ENCODE results near the gene ELAC2. TPM values are rescaled to one million over a fixed set of nuclear protein-coding genes. Genes with fewer than 3 reads are reported as not detected.

ELAC2 gene
- total RNA-seq, 1 experiment from 2014 or later = 84.5 TPM

GRCh38 chr17:13001991-13002615, 15.7 kb downstream of the ELAC2 start:
- ChIA-PET POLR2A (interaction anchor here (1.3 kb wide), 1 partner anchor 16 kb away, joined by 3 read pairs; the partner anchor contains the start of gene ELAC2), CTCF (interaction anchor here (1.9 kb wide), 1 partner anchor 660 kb away, joined by 4 read pairs; no protein-coding TSS in a partner anchor), RAD21 (ENCODE audit: low non-redundant PET in 1 of 2, low total read pairs in 2 of 2, uncharacterized antibody in 2 of 2, unreplicated experiment in 2 of 2) (interaction anchor here in 1 of 2 experiments (0.6 kb wide), 1 partner anchor 713 kb away, joined by 3 read pairs; no protein-coding TSS in a partner anchor)
- no peak for TF ChIP-seq EGR1 (IDR thresholded peaks at IDR 0.05; ENCODE audit: low read depth)
- TF ChIP-seq SRF (IDR thresholded peaks at IDR 0.05; ENCODE audit: low read depth) = no peak
- no peak for TF ChIP-seq TCF7L2 (IDR thresholded peaks at IDR 0.05; ENCODE audit: borderline replicate concordance, extremely low read depth, insufficient read depth, insufficient read length)
- TF ChIP-seq CTCF (IDR thresholded peaks at IDR 0.05 in 2 of 3, conservative IDR thresholded peaks at IDR 0.05 in 1 of 3; ENCODE audit: borderline replicate concordance in 1 of 3, insufficient read depth in 1 of 3, low read depth in 2 of 3, low read length in 2 of 3) = no peak
- no peak for TF ChIP-seq SIN3A (IDR thresholded peaks at IDR 0.05; ENCODE audit: low read depth)
- TF ChIP-seq EZH2 (IDR thresholded peaks at IDR 0.05) = no peak
- TF ChIP-seq CBX3 (IDR thresholded peaks at IDR 0.05; ENCODE audit: low read depth) = no peak
- Histone ChIP-seq H3K9me3 (ENCODE audit: control insufficient read depth in 1 of 2, insufficient read depth in 1 of 2, low read depth in 1 of 2, low read length in 2 of 2) (no peaks in the 10 kb centered on the region), H3K4me2 (ENCODE audit: low read length) (no peak overlapping the region), H3K4me3 (replicated peaks in 1 of 2; ENCODE audit: low read depth in 1 of 2, low read length in 2 of 2) (no peak overlapping the region), H3K79me2 (ENCODE audit: insufficient read depth, low read length) (peaks cover 18% of the 10 kb centered on the region; the same call in 1 of the 2 replicates), H2AFZ (ENCODE audit: low read depth, low read length, poor library complexity, severe bottlenecking) (no peak overlapping the region), H3K9ac (ENCODE audit: low read length) (no peak overlapping the region), H3K27ac (ENCODE audit: low read depth, low read length) (no peak overlapping the region), H3K36me3 (ENCODE audit: control insufficient read depth in 1 of 2, insufficient read depth in 2 of 2, low read length in 2 of 2) (peaks cover 69 to 71% of the 10 kb centered on the region in 2 experiments), H4K20me1 (ENCODE audit: insufficient read depth) (peaks cover 5% of the 10 kb centered on the region; the same call in 1 of the 2 replicates), H3K9me2 (ENCODE audit: insufficient read depth) (no peaks in the 10 kb centered on the region), H3K4me1 (ENCODE audit: control insufficient read depth in 1 of 2, insufficient read depth in 2 of 2, low read length in 2 of 2) (no peaks in the 10 kb centered on the region), H3K27me3 (ENCODE audit: insufficient read depth, low read length) (no peaks in the 10 kb centered on the region)
- ATAC-seq (no peak), DNase-seq (ENCODE audit: low read depth, low spot score) (no peak)
- no TSS peak for BruUV-seq (replicated peaks)
- intact Hi-C loops (cut with micrococcal nuclease) = loop anchor here (2.0 kb wide), 3 partner anchors 73 to 821 kb away; no protein-coding TSS in a partner anchor

All from HCT116 (cell line).